ENCODE results near the gene FRZB. TPM values are rescaled to one million over a fixed set of nuclear protein-coding genes. Genes with fewer than 3 reads are reported as not detected.

The FRZB gene
- total RNA-seq, 4 donors from 2014 or later, result 0.53 to 1.7 (median 0.57) TPM; not detected in 1

GRCh38 chr2:182904844-182905243 is 38.4 kb upstream of the FRZB start:
- DNase-seq, result no peak
- no peak overlapping the region for H3K27ac ChIP-seq
- no peaks in the 10 kb centered on the region for H3K27me3 ChIP-seq
- intact Hi-C loops (cut with DNase I), result no loop called here
- no peaks in the 10 kb centered on the region for H3K4me1 ChIP-seq
- 73 to 79% methylated on average over 1 of the region's 1 CpG for WGBS, 2 donors
- peaks cover 0 to 36% (median 0%) of the 10 kb centered on the region in 3 donors for H3K36me3 ChIP-seq
- TF ChIP-seq CTCF (IDR thresholded peaks at IDR 0.05) (no peak), POLR2A (IDR thresholded peaks at IDR 0.05) (no peak)
- H3K4me3 ChIP-seq, result no peak overlapping the region
- no peaks in the 10 kb centered on the region for H3K9me3 ChIP-seq

- intact Hi-C loops (cut with DNase I), result no loop called here
- WGBS, 2 donors, result 83 to 87% methylated on average over 2 of the region's 2 CpGs
Observed at GRCh38 chr2:182903566-182903965, 37.1 kb upstream of the FRZB start.

GRCh38 chr2:182901748-182902147 is 35.3 kb upstream of the FRZB start:
- Histone ChIP-seq H3K36me3 (peaks cover 0 to 8% (median 0%) of the 10 kb centered on the region in 3 donors), H3K4me1 (no peaks in the 10 kb centered on the region), H3K9me3 (no peaks in the 10 kb centered on the region), H3K27ac (no peak overlapping the region), H3K4me3 (no peak overlapping the region), H3K27me3 (no peaks in the 10 kb centered on the region)
- intact Hi-C loops (cut with DNase I), result no loop called here
- DNase-seq, result no peak
- WGBS, 2 donors, result 88 to 91% methylated on average over 6 of the region's 6 CpGs
- TF ChIP-seq CTCF (IDR thresholded peaks at IDR 0.05), result no peak
- TF ChIP-seq POLR2A (IDR thresholded peaks at IDR 0.05), result no peak

More at GRCh38 chr2:182903566-182903965, 37.1 kb upstream of the FRZB start:
- Histone ChIP-seq H3K36me3 (peaks cover 0 to 23% (median 0%) of the 10 kb centered on the region in 3 donors), H3K4me3 (no peak overlapping the region), H3K4me1 (no peaks in the 10 kb centered on the region), H3K27ac (no peak overlapping the region), H3K9me3 (no peaks in the 10 kb centered on the region), H3K27me3 (no peaks in the 10 kb centered on the region)
- DNase-seq, result no peak
- TF ChIP-seq CTCF (IDR thresholded peaks at IDR 0.05) (no peak), POLR2A (IDR thresholded peaks at IDR 0.05) (no peak)

- no peaks in the 10 kb centered on the region for H3K4me1 ChIP-seq
- H3K9me3 ChIP-seq, result no peaks in the 10 kb centered on the region
- no peak overlapping the region for H3K27ac ChIP-seq
- TF ChIP-seq POLR2A (IDR thresholded peaks at IDR 0.05) (no peak), CTCF (IDR thresholded peaks at IDR 0.05) (no peak)
- no peak overlapping the region for H3K4me3 ChIP-seq
- DNase-seq, result no peak
- peaks cover 0 to 8% (median 0%) of the 10 kb centered on the region in 3 donors for H3K36me3 ChIP-seq
- no peaks in the 10 kb centered on the region for H3K27me3 ChIP-seq
- intact Hi-C loops (cut with DNase I), result no loop called here
- WGBS, 2 donors, result 45 to 70% methylated on average over 1 of the region's 1 CpG
Observed at GRCh38 chr2:182898718-182899117, 32.3 kb upstream of the FRZB start.

- WGBS, 2 donors, result 56 to 70% methylated on average over 1 of the region's 1 CpG
- intact Hi-C loops (cut with DNase I), result no loop called here
Observed at GRCh38 chr2:182897137-182897536, 30.7 kb upstream of the FRZB start.

GRCh38 chr2:182895798-182896197 is 29.4 kb upstream of the FRZB start:
- H3K27me3 ChIP-seq, result no peaks in the 10 kb centered on the region
- DNase-seq, result no peak
- no peak for TF ChIP-seq POLR2A (IDR thresholded peaks at IDR 0.05)
- TF ChIP-seq CTCF (IDR thresholded peaks at IDR 0.05), result no peak
- no peaks in the 10 kb centered on the region for H3K36me3 ChIP-seq
- WGBS, 2 donors, result 73 to 89% methylated on average over 4 to 6 of the region's 6 CpGs
- H3K4me1 ChIP-seq, result no peaks in the 10 kb centered on the region
- H3K9me3 ChIP-seq, result no peaks in the 10 kb centered on the region
- H3K4me3 ChIP-seq, result no peak overlapping the region
- intact Hi-C loops (cut with DNase I), result no loop called here
- H3K27ac ChIP-seq, result no peak overlapping the region

More at GRCh38 chr2:182897137-182897536, 30.7 kb upstream of the FRZB start:
- TF ChIP-seq POLR2A (IDR thresholded peaks at IDR 0.05), result no peak
- no peaks in the 10 kb centered on the region for H3K9me3 ChIP-seq
- H3K4me1 ChIP-seq, result no peaks in the 10 kb centered on the region
- H3K27me3 ChIP-seq, result no peaks in the 10 kb centered on the region
- H3K4me3 ChIP-seq, result no peak overlapping the region
- H3K36me3 ChIP-seq, result no peaks in the 10 kb centered on the region
- no peak for DNase-seq
- no peak overlapping the region for H3K27ac ChIP-seq

All from esophagus squamous epithelium (tissue), 5 donors.